ENCODE data around the gene INTS2. TPM values are rescaled to one million over a fixed set of nuclear protein-coding genes. Genes with fewer than 3 reads are reported as not detected.
"Not testable (repeated sequence)": the region's sequence is repeated elsewhere in the genome, so short reads cannot be mapped to it uniquely, and the experiment has no call there.

The INTS2 gene
- total RNA-seq, 1 experiment from 2014 or later: 11.8 TPM

GRCh38 chr17:61822326-61823285 lies 105.2 kb downstream of the INTS2 start:
- Mint-ChIP-seq H3K4me3 (ENCODE audit: unreplicated experiment) (no peak overlapping the region), H3K27me3 (ENCODE audit: insufficient read depth, unreplicated experiment) (no peaks in the 10 kb centered on the region), H3K27ac (ENCODE audit: low read depth, unreplicated experiment) (no peak overlapping the region), H3K9me3 (ENCODE audit: unreplicated experiment) (no peaks in the 10 kb centered on the region), H3K4me1 (ENCODE audit: insufficient read depth, unreplicated experiment) (peaks cover 5% of the 10 kb centered on the region), H3K36me3 (ENCODE audit: insufficient read depth, unreplicated experiment) (no peaks in the 10 kb centered on the region)
- no TSS peak for BruUV-seq (replicated peaks)
- ChIA-PET POLR2A (interaction anchor here (1.0 kb wide), 1 partner anchor 10 kb away, joined by 3 read pairs; no protein-coding TSS in a partner anchor), CTCF (interaction anchor here (0.9 kb wide), 1 partner anchor 14 kb away, joined by 5 read pairs; no protein-coding TSS in a partner anchor)
- intact Hi-C loops (cut with micrococcal nuclease): no loop called here
- no peak for DNase-seq (ENCODE audit: unreplicated experiment)
- no peak for TF ChIP-seq CTCF (IDR thresholded peaks at IDR 0.05; ENCODE audit: unreplicated experiment)

GRCh38 chr17:61821655-61822054 lies 106.1 kb downstream of the INTS2 start:
- Mint-ChIP-seq H3K9me3 (ENCODE audit: unreplicated experiment) (no peaks in the 10 kb centered on the region), H3K4me3 (ENCODE audit: unreplicated experiment) (no peak overlapping the region), H3K27me3 (ENCODE audit: insufficient read depth, unreplicated experiment) (no peaks in the 10 kb centered on the region), H3K36me3 (ENCODE audit: insufficient read depth, unreplicated experiment) (no peaks in the 10 kb centered on the region), H3K27ac (ENCODE audit: low read depth, unreplicated experiment) (no peak overlapping the region), H3K4me1 (ENCODE audit: insufficient read depth, unreplicated experiment) (peaks cover 5% of the 10 kb centered on the region)
- intact Hi-C loops (cut with micrococcal nuclease): no loop called here
- ChIA-PET POLR2A (interaction anchor here (1.0 to 1.2 kb wide), 2 partner anchors 9 to 12 kb away, joined by 3 to 4 read pairs; no protein-coding TSS in a partner anchor), CTCF (no interaction called here)
- DNase-seq (ENCODE audit: unreplicated experiment): no peak
- TF ChIP-seq CTCF (IDR thresholded peaks at IDR 0.05; ENCODE audit: unreplicated experiment): no peak
- no TSS peak for BruUV-seq (replicated peaks)

- CTCF ChIA-PET; H3K27ac Mint-ChIP-seq (ENCODE audit: low read depth, unreplicated experiment); H3K9me3 Mint-ChIP-seq (ENCODE audit: unreplicated experiment); H3K4me3 Mint-ChIP-seq (ENCODE audit: unreplicated experiment); BruUV-seq (replicated peaks); intact Hi-C loops (cut with micrococcal nuclease); H3K4me1 Mint-ChIP-seq (ENCODE audit: insufficient read depth, unreplicated experiment); H3K27me3 Mint-ChIP-seq (ENCODE audit: insufficient read depth, unreplicated experiment); DNase-seq (ENCODE audit: unreplicated experiment); POLR2A ChIA-PET; H3K36me3 Mint-ChIP-seq (ENCODE audit: insufficient read depth, unreplicated experiment): not testable (repeated sequence)
These were observed 108.5 kb downstream of the INTS2 start for GRCh38 chr17:61819265-61819664.

- H3K4me1 Mint-ChIP-seq (ENCODE audit: insufficient read depth, unreplicated experiment): peaks cover 6% of the 10 kb centered on the region
- intact Hi-C loops (cut with micrococcal nuclease): no loop called here
- H3K36me3 Mint-ChIP-seq (ENCODE audit: insufficient read depth, unreplicated experiment): no peaks in the 10 kb centered on the region
- H3K9me3 Mint-ChIP-seq (ENCODE audit: unreplicated experiment): no peaks in the 10 kb centered on the region
- no peak for TF ChIP-seq CTCF (IDR thresholded peaks at IDR 0.05; ENCODE audit: unreplicated experiment)
- BruUV-seq (replicated peaks): no TSS peak
- no peak for DNase-seq (ENCODE audit: unreplicated experiment)
- no peak overlapping the region for H3K4me3 Mint-ChIP-seq (ENCODE audit: unreplicated experiment)
- CTCF ChIA-PET: no interaction called here
- H3K27me3 Mint-ChIP-seq (ENCODE audit: insufficient read depth, unreplicated experiment): no peaks in the 10 kb centered on the region
- POLR2A ChIA-PET: no interaction called here
- H3K27ac Mint-ChIP-seq (ENCODE audit: low read depth, unreplicated experiment): no peak overlapping the region
These were observed 109.6 kb downstream of the INTS2 start for GRCh38 chr17:61818225-61818624.
